ENCODE data around the gene GLB1L3.
"Not testable (repeated sequence)": the region's sequence is repeated elsewhere in the genome, so short reads cannot be mapped to it uniquely, and the experiment has no call there.

The GLB1L3 gene

GRCh38 chr11:134276396-134277182 is 410 bp downstream of the GLB1L3 start:
- H3K4me3 ChIP-seq (ENCODE audit: low read depth, low read length): no peak overlapping the region; the same call in 1 of the 2 replicates

GRCh38 chr11:134277183-134278001 is 1.2 kb downstream of the GLB1L3 start:
- H3K4me3 ChIP-seq (ENCODE audit: low read depth, low read length): no peak overlapping the region
- TF ChIP-seq CTCF (IDR thresholded peaks at IDR 0.05; ENCODE audit: low read depth, low read length): no peak

More at GRCh38 chr11:134276396-134277182, 410 bp downstream of the GLB1L3 start:
- TF ChIP-seq CTCF (IDR thresholded peaks at IDR 0.05; ENCODE audit: low read depth, low read length): no peak

- H3K4me3 ChIP-seq (ENCODE audit: low read depth, low read length): no peak overlapping the region
- no peak for TF ChIP-seq CTCF (IDR thresholded peaks at IDR 0.05; ENCODE audit: low read depth, low read length)
These were observed 2.2 kb downstream of the GLB1L3 start for GRCh38 chr11:134278356-134278755.

- H3K4me3 ChIP-seq (ENCODE audit: low read depth, low read length): not testable (repeated sequence)
These were observed 5.5 kb downstream of the GLB1L3 start for GRCh38 chr11:134281635-134282034.

GRCh38 chr11:134282121-134283045 is 6.2 kb downstream of the GLB1L3 start:
- H3K4me3 ChIP-seq (ENCODE audit: low read depth, low read length): no peak overlapping the region

GRCh38 chr11:134283461-134284230 is 7.5 kb downstream of the GLB1L3 start:
- no peak for TF ChIP-seq CTCF (IDR thresholded peaks at IDR 0.05; ENCODE audit: low read depth, low read length)

More at GRCh38 chr11:134282121-134283045, 6.2 kb downstream of the GLB1L3 start:
- TF ChIP-seq CTCF (IDR thresholded peaks at IDR 0.05; ENCODE audit: low read depth, low read length): no peak

GRCh38 chr11:134284349-134284748 is 8.2 kb downstream of the GLB1L3 start:
- not testable (repeated sequence) for H3K4me3 ChIP-seq (ENCODE audit: low read depth, low read length)

More at GRCh38 chr11:134283461-134284230, 7.5 kb downstream of the GLB1L3 start:
- H3K4me3 ChIP-seq (ENCODE audit: low read depth, low read length): no peak overlapping the region

All from WI38 (cell line).